Activated CD4-positive, alpha-beta T cell treated with anti-CD3 and anti-CD28 coated beads for 24 hours (primary cell): Measurements from ENCODE around the gene ACTA2.

Experiments
- DNase-seq, 2 donors: peaks; one replicate each; pipeline ENCODE4 v3.0.0-alpha.2; 2020; ENCODE audit warnings: low read depth in 2 of 2

Gene ACTA2

DNA sequence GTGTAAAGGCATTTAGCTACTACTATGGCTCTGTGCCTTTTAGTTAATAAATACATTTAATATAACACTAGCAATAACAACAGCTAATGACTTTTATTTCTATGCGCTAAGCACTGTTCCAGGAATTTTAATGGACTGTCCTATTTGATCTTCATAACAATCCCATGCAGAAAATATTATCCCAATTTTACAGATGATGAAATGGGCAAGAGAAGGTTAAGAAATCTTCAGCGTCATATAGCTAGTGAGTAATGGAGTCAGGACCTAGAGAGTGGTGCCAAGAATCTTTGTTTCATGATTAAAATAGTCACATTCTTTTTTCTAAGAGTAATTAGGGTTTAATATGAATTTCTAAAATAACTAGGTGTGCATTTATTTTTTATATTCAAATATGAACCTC lies 32.4 kb downstream of the ACTA2 start:
- no peak for DNase-seq

DNA sequence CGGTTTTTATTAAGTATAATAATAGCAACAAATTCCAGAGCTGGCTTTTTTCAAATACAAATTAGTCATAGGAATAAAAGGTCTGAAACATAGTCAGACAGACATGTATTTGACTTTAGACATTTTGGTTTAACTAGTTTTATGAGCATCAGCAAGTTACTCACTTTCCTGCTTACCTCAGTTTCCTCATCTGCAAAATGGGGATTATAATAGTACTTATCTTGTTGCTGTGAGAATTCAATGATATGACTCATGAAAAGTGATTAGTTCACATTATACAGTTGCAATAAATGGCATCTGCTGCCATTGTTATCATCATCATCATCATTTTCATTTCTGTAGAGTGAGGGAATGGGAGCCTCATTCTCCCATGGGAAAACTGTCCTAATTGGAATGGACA lies 33.5 kb downstream of the ACTA2 start:
- DNase-seq: no peak

DNA sequence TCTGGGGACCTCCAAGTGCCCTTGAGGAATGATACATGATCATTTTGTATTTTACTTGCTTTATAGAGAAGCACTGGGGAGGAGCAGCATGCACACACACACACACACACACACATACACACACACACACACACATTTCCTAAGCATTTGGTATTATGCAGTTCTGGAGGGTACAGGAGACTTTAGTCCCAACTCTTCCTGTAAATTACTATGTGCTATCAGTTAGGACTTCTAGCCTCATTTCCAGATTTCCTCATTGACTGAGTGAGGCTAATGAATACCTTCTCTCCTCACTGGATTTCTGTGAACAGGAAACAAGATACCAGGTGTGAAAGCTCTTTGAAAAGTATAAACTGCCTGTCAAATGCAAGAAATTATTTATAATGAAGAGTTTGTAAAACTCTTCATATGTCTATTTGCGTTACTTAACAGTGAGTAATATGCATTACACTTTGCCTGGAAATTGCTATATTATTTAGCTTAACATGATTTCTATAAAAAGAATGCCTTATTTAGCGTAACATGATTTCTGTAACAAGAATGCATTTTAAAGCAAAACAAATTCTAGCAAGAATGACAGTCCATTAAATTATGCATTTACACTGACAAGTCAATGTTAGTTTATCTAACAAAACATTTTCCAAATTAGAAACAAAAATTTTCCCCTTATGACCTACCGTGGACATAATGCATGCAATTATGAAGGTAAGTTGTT lies 34.2 kb downstream of the ACTA2 start:
- DNase-seq: no peak

DNA sequence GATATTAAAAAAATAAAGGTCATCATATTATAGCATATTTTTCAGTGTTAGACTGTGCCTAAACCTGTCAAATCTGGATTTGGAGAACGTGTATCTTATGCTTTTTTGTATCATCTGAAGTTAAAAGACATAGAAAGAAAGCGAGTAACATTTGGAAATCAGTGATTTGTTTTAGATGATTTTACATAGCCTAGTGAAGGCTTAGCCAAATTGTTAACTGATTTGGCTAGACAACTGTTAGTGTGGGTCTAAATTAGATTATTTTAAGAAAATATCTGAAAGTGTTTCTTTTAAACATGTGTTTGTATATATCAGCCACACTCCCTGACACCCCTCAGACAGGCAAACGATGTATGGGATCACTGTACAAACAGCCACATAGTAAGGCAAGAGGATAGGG lies 35.6 kb downstream of the ACTA2 start:
- DNase-seq: no peak

DNA sequence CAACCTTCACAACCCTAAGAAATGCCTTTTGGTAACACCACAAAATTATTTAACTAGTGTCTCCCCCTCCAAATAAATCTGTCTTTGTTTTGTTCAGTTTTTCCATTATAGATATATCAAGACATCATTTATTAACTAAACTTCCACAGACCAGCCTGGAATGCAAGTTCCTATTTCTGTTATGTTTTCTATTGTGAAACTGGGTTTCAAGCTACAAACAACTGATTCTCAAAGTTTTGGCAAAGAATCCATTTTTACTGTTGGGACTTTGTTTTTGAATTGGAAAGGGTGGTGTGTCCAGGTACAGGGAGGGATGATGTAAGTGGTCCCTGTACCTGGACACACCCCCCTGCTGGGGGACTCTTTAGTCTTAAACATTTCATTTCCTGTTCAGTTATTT lies 36.3 kb downstream of the ACTA2 start:
- no peak for DNase-seq

DNA sequence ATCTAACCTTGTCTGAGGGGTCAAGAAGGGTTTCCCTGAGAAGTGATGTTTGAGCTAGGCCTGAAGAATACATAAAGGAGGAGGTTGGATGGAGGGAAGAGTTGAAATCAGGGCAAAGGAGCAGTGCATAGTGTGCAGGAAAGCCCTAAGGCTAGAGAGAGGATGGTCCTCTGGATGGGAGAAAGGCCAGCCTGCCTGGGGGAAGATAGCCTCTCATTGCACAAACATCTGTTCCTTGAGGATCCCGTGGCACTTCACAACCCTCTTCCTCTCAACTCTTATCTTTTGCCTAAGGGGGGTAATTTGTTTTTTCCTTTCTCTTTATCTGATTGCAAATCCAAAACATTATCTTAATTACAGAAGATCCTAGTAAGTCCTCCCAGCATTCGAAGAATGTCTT lies 36.8 kb downstream of the ACTA2 start:
- DNase-seq: no peak

DNA sequence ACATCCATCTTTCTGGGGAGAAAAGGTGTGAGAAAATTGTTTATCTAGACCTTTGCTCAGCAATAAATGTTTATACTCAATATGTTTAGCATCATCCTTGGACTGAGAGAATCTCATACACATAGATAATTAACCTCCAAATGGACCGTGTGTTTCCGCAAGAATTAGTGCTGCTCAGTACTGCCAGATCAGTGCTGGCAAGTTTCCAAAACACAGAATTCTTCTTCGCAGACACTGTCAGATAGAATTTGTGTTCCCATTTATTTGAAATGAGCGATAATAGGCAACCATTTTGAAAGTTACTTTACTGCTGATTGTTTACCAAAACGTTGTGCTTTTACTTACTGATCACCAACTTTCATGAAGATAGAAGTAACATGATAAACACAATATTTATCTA lies 38.8 kb downstream of the ACTA2 start:
- DNase-seq: no peak

DNA sequence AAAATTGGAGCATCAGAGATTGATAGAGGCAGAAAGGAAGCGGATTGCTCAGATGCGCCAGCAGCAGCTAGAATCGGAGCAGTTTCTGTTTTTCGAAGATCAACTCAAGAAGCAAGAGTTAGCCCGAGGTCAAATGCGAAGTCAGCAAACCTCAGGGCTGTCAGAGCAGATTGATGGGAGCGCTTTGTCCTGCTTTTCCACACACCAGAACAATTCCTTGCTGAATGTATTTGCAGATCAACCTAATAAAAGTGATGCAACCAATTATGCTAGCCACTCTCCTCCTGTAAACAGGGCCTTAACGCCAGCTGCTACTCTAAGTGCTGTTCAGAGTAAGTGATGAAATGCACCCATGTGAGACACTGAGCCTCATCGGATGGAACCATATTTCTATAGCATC lies 39.4 kb downstream of the ACTA2 start:
- no peak for DNase-seq

DNA sequence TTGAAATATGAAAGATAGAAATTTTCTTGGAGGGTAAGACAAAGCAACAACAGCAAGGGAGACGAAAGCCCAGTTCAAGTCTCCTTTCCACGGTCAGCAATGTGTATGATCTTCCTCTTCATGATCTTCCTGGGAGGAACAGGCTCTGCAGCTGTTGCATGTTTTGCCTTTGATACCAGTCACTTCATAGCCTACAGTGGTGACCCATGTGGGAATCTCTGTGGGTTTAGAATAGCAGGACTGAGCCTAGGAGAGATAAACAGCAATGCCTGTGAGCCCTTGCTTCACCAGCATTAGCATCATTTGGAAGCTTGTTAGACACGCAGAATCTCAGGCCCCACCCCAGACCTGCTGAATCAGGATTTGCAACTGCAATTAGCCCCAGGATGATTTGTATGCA lies 40.7 kb downstream of the ACTA2 start:
- no peak for DNase-seq

DNA sequence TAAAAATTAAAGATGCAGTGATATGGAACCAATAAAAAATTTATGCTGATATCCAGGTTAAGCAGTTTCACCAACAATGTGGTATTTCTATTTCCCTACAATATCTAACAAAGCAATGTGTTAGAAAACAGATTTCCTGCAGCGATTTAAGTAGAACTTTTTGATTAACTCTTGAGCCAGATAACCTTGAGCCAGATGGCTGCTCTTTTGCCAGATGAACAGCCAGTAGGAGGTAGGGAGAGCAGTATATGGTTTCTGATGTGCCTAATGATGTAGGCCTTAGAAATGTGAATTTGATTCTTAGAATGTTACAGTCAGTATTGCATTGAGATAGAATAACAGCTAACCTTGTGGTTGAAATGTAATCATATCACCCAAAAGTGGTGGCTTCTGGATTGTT lies 41.5 kb downstream of the ACTA2 start:
- DNase-seq: no peak

DNA sequence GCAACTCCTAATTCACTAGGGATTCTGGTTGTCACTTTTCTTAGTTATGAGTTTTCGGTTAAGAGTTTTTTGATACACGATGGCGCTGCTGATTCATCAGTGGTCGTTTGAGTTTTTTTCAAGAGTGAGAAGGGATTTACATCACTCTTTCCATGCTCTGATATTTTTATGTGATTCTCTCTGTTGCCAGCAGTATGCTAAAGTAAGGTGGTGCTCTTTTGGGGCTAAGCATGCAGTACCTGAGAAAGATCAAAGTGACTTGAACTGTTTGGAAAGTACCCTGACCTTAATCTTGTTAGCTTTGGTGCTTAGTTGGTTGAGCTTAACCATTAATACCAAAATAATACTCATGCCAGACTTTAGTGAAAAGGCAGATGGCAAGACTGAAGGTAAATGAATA lies 44.4 kb downstream of the ACTA2 start:
- DNase-seq: no peak

DNA sequence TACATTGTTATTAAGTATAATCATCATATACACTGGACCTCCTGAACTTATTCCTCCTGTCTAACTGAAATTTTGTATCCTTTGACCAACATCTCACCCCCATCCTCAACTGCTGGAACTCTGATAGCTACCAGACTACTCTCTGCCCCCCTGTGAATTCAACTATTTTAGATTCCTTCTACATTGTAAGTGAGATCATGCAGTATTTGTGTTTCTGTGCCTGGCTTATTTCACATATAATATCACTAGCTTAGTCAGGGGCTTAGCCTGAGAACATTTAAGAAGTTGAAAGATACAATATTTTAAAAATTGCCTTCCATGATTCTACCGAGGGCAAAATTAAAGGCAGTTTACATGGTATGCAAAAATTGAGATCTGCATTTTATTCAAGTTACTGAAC lies 45.7 kb downstream of the ACTA2 start:
- no peak for DNase-seq

DNA sequence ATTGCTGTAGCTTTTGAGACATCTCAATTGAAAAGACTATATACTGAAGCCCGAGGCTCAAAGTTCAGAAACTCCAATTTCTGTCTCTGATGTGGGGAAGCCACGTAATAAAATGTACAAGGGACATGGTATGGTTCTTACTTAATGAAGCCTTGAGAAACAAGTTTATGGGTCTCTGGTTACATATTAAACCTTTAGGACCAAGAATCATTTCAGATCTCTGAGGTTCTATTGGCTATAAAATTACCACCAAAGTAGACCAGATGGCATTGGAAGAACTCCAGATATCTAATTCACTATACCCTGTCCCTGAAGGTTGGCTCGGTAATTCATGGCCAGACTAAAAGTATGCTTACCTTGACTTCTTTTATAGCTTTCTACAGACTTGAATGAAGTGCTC lies 48.9 kb downstream of the ACTA2 start:
- DNase-seq: no peak

DNA sequence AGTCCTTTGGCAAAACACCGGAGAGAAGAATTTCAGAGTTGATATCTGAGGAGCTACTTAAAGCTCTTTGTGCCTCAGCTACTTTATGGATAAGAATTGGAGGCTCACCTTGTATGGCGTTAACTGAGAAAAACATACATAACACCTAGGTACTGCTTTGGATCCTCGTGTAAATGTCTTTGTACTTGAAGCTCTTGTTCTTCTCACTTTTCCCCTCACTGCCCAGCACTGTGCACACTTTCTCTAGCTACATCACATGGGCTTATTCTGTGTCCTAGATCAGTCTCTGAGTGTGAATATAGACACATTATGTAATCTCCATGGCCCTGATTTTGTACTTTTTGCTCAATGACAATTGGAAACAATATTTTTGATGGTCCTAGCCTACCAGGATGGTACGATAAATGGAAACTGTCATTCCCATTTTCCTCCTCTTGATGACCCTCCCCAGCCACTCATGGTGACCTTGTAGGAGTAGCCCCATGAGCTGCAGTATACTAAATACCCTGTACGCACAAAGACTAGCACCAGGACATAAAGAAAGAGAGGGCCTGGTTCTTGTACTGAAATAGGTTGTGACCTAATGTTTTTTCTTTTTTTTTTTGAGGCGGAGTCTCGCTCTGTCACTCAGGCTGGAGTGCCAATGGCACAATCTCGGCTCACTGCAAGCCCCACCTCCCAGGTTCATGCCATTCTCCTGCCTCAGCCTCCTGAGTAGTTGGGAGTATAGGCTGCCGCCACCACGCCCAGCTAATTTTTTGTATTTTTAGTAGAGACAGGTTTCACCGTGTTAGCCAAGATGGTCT lies 50.4 kb downstream of the ACTA2 start:
- no peak for DNase-seq

DNA sequence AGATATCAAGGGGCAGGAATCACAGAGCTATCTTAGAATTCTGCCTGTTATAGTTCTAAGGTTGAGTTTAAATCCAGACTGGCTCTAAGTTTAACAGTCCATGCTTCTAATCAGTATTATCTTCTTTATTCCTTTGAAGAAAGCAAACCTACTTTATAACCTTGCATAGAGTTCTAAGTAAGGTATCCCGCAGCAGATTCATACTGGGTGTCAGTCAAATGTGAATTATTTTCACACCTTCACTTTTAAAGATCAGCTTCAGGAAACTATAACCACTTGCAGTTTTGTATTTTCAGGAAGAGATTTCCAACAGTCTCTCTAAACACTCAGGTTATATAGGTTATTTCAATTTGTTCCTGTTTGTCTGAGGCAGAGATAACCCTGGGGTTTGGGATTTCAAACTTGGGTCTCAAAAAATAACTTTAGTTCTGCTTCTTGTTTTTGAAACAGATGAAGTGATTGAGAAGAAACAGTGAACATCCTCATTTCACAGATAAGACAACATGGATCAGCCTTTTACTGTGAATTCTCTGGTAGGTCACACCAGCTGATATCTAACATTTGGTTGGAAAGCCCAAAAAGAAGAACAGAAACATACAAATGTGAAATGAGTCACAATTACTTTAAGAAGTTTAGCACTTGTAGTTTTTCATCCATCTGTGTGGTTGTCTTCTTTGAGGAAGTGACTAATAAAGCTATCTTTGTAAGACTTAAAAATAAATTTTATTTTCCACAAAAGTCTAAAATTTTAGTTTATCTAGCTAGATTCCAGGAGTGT lies 51.2 kb downstream of the ACTA2 start:
- no peak for DNase-seq

DNA sequence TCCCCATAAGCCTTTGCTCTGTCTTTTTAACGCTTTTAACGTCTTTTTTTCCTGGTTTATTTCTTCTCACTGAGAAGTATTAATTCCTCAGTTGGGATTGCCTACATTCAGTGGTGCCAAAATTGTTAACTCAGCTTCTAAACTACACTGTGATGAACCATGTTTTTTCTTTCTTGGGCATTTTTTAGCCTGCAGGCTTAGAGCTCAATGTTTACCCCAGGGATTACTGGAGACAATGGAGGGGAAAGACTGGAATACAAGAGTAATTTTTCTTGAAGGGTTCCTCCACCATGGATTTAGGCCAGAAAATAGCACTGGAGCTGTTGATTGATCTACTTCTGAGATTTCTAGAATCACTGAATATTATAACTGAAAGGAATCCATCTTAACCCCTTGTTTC lies 52.7 kb downstream of the ACTA2 start:
- no peak for DNase-seq

DNA sequence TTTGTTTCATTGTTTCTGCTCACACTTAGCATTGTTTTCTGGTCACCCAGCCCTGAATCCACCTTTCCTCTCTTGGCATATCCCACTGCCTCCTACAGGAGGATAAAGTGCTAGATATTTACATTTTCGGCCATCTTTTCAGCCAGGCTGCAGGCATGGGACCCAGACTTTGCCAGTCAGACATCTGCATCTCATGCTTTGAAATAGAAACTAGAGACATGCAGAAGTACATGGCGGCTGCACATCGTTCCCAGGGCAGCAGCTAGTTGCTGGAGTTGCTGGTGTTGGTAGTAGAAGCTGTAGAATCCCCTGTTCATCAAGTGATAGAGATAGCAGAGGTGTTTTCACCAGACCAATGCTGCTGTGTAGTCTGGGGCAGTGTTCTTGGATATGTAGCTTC lies 53.8 kb downstream of the ACTA2 start:
- DNase-seq: no peak

DNA sequence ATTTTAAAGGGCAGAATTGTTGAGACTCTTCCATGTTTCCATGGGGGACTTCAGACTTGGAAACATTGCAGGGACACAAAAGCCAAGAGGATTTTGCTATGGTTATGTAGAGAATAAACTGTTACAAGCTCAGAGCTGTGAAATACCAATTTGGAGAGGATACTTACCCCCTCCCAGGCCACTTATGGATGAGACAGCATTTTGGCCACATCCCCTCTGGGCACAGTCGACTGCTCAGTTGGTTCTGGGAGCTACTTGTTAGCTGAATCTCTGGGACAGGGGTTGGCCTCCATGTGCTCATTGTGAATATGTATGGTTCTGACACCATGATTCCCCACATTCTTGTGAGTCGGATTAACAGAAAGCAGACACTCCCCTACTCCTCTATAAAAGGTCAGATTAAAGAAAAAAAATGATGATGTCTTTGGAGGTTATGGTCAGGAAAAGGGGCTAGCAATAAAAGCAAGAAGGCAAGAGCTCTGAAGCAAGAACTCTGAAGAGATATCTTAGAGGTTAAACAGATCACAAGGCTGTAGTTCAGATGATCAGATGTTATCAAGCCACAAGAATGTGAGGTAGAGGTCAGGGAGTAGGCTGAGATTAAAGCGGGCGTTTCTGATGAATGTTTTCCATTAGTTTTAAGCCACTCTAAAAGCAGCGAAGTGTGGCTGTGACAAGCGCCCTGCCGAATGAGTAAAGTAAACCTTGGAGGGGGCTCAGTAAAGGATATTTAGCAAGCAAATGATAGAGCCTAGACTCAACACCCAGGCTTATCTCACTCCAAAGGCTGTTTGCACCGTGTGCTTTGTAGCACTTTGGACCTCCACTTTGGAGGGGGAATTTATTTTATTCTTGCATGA lies 55.3 kb downstream of the ACTA2 start:
- DNase-seq: peak in 1 of 2 donors; percentile 22

DNA sequence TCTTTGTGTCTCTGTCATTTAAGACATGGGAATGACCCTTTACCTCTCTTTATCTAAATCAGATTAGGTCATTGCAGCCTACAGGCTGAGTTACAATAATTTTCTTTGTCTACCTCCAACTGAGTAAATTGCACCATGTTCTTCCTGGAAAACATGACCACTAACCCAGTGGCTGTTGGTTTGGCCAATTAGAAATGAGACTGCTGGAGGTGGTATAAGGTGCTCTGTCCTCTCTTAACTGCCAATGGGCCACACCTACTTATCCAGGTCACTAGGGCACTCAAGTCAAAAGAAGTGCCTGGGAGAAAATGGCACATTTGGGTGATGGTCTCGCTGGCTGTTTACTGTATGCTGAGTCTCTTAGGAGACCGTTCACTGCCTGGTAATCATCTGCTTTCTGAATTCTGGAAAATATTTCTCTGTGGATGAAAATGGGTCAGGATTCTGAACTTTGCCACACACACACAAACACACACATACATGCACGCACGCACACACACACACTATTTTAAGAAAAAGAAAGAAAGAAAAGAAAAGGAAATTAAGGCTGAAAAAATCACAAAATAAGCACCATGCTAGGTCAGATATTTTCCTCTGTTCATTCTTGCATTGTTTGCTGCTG lies 56.1 kb downstream of the ACTA2 start:
- no peak for DNase-seq

DNA sequence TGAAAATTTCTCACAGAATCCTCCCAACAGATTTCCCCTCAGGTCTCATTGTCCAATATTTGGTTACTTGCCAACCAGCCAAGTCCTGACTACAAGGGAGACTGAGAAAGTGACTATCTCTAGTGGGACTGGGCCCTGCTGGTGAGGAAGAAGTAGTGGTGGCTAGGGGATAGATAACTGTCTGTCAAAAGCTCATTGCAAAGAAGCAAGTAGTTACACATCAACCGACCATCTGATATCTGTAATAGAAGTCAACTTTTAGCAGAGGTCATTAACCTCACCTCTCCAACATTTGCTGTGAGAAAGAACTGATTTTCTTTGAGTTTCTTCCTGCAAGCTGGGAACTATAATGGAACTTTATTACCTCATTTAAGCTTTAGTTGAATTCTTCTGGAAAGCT lies 57.3 kb downstream of the ACTA2 start:
- DNase-seq: no peak

DNA sequence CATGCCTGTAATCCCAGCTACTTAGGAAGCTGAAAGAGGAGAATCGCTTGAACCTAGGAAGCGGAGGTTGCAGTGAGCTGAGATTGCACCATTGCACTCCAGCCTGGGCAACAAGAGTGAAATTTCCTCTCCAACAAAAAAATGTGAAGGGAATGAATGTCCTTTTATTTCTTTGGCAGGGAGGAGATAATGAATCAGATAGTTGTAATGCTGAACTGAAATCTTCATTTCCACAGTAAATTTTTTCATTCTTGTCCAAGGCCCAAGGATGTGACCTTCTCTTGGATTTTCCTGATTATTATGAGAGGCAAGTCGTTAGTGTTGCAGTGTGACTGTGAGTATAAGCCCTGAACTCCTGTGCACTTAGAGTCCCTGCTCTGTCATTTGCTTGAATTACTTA lies 59.0 kb downstream of the ACTA2 start:
- DNase-seq: no peak
